Calu3 (cell line): ENCODE results near the gene ATP2C1. TPM values are rescaled to one million over a fixed set of nuclear protein-coding genes. Genes with fewer than 3 reads are reported as not detected.
"Not testable (repeated sequence)": the region's sequence is repeated elsewhere in the genome, so short reads cannot be mapped to it uniquely, and the experiment has no call there.

Source experiments
- BruUV-seq: library from RNA; stranded (reverse); fragments of 400-500 nt; replicated peaks from 2 replicates; lab custom pipeline; 2021; lab: Mats Ljungman, UMichigan
- CTCF ChIA-PET: fragments of 300-600 bp; sonication (Branson Sonifier 250); formaldehyde crosslinking; loops from one replicate; lab custom pipeline; 2022; ENCODE audit warnings: antibody characterized with exemption; lab: Charles Lee
- DNase-seq: peaks from one replicate; pipeline ENCODE4 v3.0.0; 2022
- H3K27ac Mint-ChIP-seq: one replicate; pipeline ENCODE4 v1.8.0; 2022; ENCODE audit warnings: mixed read lengths; ENCODE audit not compliant: unreplicated experiment
- H3K27me3 Mint-ChIP-seq: one replicate; pipeline ENCODE4 v1.8.0; 2022; ENCODE audit warnings: mixed read lengths; ENCODE audit not compliant: unreplicated experiment
- H3K36me3 Mint-ChIP-seq: one replicate; pipeline ENCODE4 v1.8.0; 2022; ENCODE audit warnings: mild to moderate bottlenecking, moderate library complexity, mixed read lengths; ENCODE audit not compliant: insufficient read depth, unreplicated experiment
- H3K4me1 Mint-ChIP-seq: one replicate; pipeline ENCODE4 v1.8.0; 2022; ENCODE audit warnings: mild to moderate bottlenecking, low read depth, mixed read lengths; ENCODE audit not compliant: unreplicated experiment
- H3K4me3 Mint-ChIP-seq: one replicate; pipeline ENCODE4 v1.8.0; 2022; ENCODE audit warnings: mild to moderate bottlenecking, low read depth, moderate library complexity, mixed read lengths; ENCODE audit not compliant: unreplicated experiment
- H3K9me3 Mint-ChIP-seq: one replicate; pipeline ENCODE4 v1.8.0; 2022; ENCODE audit warnings: low read depth, mixed read lengths; ENCODE audit not compliant: unreplicated experiment
- intact Hi-C: fragments of 100-400 bp; cut with micrococcal nuclease; formaldehyde crosslinking; loops from one replicate; pipeline ENCODE4 v1.10.0; 2022; ENCODE audit not compliant: unreplicated experiment
- total RNA-seq: library from RNA; stranded (reverse); gene quantifications from 2 replicates; pipeline ENCODE4 v1.2.3, GENCODE V29; 2022
- TF ChIP-seq, protein P1 (sequence below): fragments of 200-600 bp; IDR thresholded peaks from one replicate; pipeline ENCODE4 v1.8.0; 2022; ENCODE audit warnings: antibody characterized with exemption; ENCODE audit not compliant: unreplicated experiment

The ATP2C1 gene
- total RNA-seq, 1 experiment from 2014 or later, result 361 TPM

DNA sequence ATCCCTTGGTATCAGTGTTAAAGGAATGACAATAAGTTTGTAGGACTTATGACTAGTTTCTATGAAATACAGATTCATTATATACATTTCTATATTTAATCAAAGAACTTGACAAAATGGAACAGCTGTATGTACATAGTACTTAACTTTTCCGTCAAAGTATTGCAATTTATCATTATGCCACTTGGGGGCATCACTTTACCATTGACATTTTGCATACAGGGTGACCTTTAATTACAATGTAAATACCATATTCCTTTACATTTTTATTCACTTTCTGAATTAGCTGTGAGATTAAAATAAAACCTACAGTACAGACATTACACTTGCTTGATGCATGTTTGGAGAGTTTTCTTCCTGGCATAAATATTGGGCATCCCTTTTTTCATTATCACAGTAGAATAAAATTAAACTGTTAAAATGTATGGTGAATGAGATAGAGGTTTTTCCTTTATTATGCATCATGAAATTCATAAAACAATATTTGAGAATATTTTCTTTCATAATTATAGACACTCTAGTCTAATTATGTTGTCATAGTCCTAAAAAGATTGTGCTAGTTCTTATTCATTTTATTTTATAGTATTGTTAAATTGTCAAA, 139.7 kb downstream of the ATP2C1 start:
- BruUV-seq, result no TSS peak
- intact Hi-C loops, result loop anchor here (1.0 to 10.0 kb wide), 6 partner anchors 109 to 1179 kb away; no protein-coding TSS in a partner anchor
- TF ChIP-seq, protein P1, sequence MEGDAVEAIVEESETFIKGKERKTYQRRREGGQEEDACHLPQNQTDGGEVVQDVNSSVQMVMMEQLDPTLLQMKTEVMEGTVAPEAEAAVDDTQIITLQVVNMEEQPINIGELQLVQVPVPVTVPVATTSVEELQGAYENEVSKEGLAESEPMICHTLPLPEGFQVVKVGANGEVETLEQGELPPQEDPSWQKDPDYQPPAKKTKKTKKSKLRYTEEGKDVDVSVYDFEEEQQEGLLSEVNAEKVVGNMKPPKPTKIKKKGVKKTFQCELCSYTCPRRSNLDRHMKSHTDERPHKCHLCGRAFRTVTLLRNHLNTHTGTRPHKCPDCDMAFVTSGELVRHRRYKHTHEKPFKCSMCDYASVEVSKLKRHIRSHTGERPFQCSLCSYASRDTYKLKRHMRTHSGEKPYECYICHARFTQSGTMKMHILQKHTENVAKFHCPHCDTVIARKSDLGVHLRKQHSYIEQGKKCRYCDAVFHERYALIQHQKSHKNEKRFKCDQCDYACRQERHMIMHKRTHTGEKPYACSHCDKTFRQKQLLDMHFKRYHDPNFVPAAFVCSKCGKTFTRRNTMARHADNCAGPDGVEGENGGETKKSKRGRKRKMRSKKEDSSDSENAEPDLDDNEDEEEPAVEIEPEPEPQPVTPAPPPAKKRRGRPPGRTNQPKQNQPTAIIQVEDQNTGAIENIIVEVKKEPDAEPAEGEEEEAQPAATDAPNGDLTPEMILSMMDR, result peak; percentile 67
- no peaks in the 10 kb centered on the region for H3K27me3 Mint-ChIP-seq
- peaks cover 9% of the 10 kb centered on the region for H3K36me3 Mint-ChIP-seq
- no peaks in the 10 kb centered on the region for H3K4me1 Mint-ChIP-seq
- CTCF ChIA-PET, result interaction anchor here (0.7 to 1.8 kb wide), 9 partner anchors 303 to 1177 kb away, joined by 3 to 9 read pairs (median 3); partner anchors contain the start of genes CPNE4 and NUDT16
- no peak overlapping the region for H3K4me3 Mint-ChIP-seq
- no peak overlapping the region for H3K27ac Mint-ChIP-seq
- DNase-seq, result peak; percentile 65
- H3K9me3 Mint-ChIP-seq, result no peaks in the 10 kb centered on the region

DNA sequence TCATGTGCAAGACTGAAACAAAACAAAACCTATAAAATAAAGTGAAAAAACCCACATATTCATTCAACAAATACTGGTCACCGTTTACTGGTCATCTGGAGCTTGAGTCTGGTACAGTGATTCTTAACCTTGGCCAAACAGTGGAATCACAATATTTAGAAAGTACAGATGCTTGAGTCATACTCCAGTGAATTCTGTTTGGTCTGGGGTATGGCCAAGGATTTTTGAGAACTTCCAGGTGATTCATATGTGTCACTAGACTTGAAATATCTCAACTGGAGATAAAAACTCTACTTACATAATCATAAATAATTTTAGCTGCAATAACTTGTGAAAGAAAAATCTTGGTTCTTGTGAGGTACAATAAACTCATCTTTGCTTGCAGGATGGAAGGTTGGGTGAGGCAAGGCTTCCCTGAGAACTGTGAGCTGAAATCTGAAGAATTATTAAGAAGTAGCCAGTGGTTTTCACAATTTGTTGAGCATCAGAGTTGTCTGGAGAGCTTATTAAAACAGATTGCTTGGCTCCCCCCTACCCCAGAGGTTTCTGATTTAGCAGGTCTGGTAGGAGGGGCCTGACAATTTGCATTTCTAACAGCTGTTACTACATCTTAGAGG, 142.4 kb downstream of the ATP2C1 start:
- Mint-ChIP-seq H3K4me1 (no peaks in the 10 kb centered on the region), H3K27me3 (no peaks in the 10 kb centered on the region), H3K4me3 (no peak overlapping the region), H3K9me3 (no peaks in the 10 kb centered on the region), H3K27ac (no peak overlapping the region), H3K36me3 (no peaks in the 10 kb centered on the region)
- TF ChIP-seq, protein P1, result no peak
- BruUV-seq, result no TSS peak
- CTCF ChIA-PET, result no interaction called here
- intact Hi-C loops, result loop anchor here (10.0 kb wide), 1 partner anchor 428 kb away; no protein-coding TSS in a partner anchor
- no peak for DNase-seq

- no peaks in the 10 kb centered on the region for H3K4me1 Mint-ChIP-seq
Observed at GRCh38 chr3:131036986-131037385, 143.1 kb downstream of the ATP2C1 start.

DNA sequence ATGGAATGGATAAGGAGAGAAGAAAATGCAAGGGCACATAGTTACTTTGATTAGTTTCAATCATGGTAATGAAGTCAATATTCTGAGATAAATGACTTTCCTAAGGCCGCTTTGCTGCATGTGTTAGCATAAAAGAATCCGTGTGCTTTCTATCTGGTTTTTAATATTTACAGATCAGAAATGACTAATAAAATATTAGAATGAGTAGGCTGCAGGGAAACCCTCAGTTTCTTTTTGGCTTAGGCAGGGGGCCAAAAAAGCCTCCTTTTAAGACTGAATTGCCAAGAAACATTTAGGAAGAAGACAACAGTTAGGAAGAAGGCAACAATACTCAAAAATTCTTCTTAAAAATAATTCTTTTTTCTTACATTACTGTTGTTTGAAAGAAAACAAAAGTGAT, 144.4 kb downstream of the ATP2C1 start:
- DNase-seq, result no peak
- no peaks in the 10 kb centered on the region for H3K4me1 Mint-ChIP-seq
- intact Hi-C loops, result loop anchor here (10.0 kb wide), 1 partner anchor 426 kb away; no protein-coding TSS in a partner anchor
- no peaks in the 10 kb centered on the region for H3K27me3 Mint-ChIP-seq
- peaks cover 2% of the 10 kb centered on the region for H3K9me3 Mint-ChIP-seq
- no peak overlapping the region for H3K27ac Mint-ChIP-seq
- H3K36me3 Mint-ChIP-seq, result no peaks in the 10 kb centered on the region
- BruUV-seq, result no TSS peak
- TF ChIP-seq, protein P1, result no peak
- CTCF ChIA-PET, result no interaction called here
- no peak overlapping the region for H3K4me3 Mint-ChIP-seq

More at GRCh38 chr3:131036986-131037385, 143.1 kb downstream of the ATP2C1 start:
- BruUV-seq, result no TSS peak
- TF ChIP-seq, protein P1, result no peak
- Mint-ChIP-seq H3K9me3 (no peaks in the 10 kb centered on the region), H3K27ac (no peak overlapping the region), H3K36me3 (no peaks in the 10 kb centered on the region), H3K4me3 (no peak overlapping the region), H3K27me3 (no peaks in the 10 kb centered on the region)
- CTCF ChIA-PET, result interaction anchor here (0.7 kb wide), 1 partner anchor 1218 kb away, joined by 6 read pairs; no protein-coding TSS in a partner anchor
- no peak for DNase-seq
- intact Hi-C loops, result loop anchor here (10.0 kb wide), 1 partner anchor 428 kb away; no protein-coding TSS in a partner anchor

DNA sequence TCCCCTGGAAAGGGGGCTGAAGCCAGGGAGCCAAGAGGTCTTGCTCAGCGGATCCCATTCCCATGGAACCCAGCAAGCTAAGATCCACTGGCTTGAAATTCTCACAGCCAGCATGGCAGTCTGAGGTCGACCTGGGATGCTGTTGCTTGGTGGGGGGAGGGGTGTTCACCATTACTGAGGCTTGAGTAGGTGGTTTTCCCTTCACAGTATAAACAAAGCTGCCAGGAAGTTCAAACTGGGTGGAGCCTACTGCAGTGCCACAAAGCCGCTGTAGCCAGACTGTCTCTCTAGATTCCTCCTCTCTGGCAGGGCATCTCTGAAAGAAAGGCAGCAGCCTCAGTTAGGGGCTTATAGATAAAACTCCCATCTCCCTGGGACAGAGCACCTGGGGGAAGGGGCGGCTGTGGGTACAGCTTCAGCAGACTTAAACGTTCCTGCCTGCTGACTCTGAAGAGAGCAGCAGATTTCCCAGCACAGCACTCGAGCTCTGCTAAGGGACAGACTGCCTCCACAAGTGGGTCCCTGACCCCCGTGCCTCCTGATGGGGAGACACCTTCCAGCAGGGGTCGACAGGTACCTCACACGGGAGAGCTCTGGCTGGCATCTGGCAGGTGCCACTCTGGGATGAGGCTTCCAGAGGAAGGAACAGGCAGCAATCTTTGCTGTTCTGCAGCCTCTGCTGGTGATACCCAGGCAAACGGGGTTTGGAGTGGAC, 148.5 kb downstream of the ATP2C1 start:
- H3K27ac Mint-ChIP-seq, CTCF ChIA-PET, H3K27me3 Mint-ChIP-seq, H3K4me1 Mint-ChIP-seq, H3K4me3 Mint-ChIP-seq, DNase-seq, BruUV-seq, H3K36me3 Mint-ChIP-seq, intact Hi-C loops, H3K9me3 Mint-ChIP-seq: not testable (repeated sequence)
